HL-60 (cell line): ENCODE results near the gene DNAAF1.

Source experiments
- DNase-seq, 2 experiments: peaks; one replicate each; pipeline ENCODE4 v3.0.0-alpha.2; 2010 to 2020; ENCODE audit warnings: low read depth in 1 of 2, low spot score in 1 of 2
- H3K27ac ChIP-seq: fragments of 250-450 bp; sonication (Bioruptor Pico); replicated peaks from 2 replicates; pipeline ENCODE4 v1.5.1; 2020; ENCODE audit warnings: mild to moderate bottlenecking, moderate library complexity
- H3K27me3 ChIP-seq: fragments of 250-450 bp; sonication (Bioruptor Pico); 2 replicates; pipeline ENCODE4 v1.5.1; 2021; ENCODE audit warnings: mild to moderate bottlenecking, moderate library complexity; ENCODE audit not compliant: insufficient read depth, poor library complexity, severe bottlenecking
- H3K4me3 ChIP-seq: replicated peaks from 2 replicates; pipeline ENCODE4 v1.5.1; 2011; ENCODE audit warnings: mild to moderate bottlenecking, control low read depth, low read length; ENCODE audit not compliant: insufficient read depth
- GABPA ChIP-seq: IDR thresholded peaks from 2 replicates; pipeline ENCODE4 v1.6.1; 2012; ENCODE audit warnings: low read depth
- POLR2AphosphoS5 ChIP-seq: IDR thresholded peaks from 2 replicates; pipeline ENCODE4 v1.6.1; 2012; ENCODE audit warnings: low read depth
- REST ChIP-seq: IDR thresholded peaks from 2 replicates; pipeline ENCODE4 v1.6.1; 2012; ENCODE audit warnings: low read depth; ENCODE audit not compliant: insufficient replicate concordance
- SPI1 ChIP-seq: IDR thresholded peaks from 2 replicates; pipeline ENCODE4 v1.6.1; 2012; ENCODE audit warnings: low read depth, mild to moderate bottlenecking, borderline replicate concordance
- TF ChIP-seq, protein P1 (sequence below): IDR thresholded peaks from one replicate; pipeline ENCODE4 v1.5.1; 2011; ENCODE audit warnings: low read length, control low read depth, inconsistent platforms; ENCODE audit not compliant: insufficient read depth

Gene DNAAF1

DNA sequence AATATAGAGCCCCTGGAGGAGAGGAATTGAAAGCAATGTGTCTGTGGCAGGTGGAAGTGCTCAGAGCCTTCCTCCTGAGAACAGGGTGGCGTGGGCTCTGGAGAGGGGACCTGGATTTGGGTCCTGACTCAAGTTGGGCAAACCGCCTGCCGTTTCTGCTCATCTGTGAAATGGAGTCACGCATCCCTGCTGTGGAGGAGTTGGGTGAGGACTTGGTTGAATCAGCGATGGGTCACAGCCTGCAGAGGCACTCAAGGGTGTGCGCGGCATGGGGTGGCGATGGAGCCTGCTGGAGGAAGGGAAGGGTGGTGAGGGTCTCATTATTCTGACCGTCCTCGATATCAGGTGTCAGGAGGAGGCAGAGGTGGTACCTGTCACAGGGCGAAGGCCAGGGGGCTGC is 48.9 kb downstream of the DNAAF1 start:
- TF ChIP-seq, protein P1, sequence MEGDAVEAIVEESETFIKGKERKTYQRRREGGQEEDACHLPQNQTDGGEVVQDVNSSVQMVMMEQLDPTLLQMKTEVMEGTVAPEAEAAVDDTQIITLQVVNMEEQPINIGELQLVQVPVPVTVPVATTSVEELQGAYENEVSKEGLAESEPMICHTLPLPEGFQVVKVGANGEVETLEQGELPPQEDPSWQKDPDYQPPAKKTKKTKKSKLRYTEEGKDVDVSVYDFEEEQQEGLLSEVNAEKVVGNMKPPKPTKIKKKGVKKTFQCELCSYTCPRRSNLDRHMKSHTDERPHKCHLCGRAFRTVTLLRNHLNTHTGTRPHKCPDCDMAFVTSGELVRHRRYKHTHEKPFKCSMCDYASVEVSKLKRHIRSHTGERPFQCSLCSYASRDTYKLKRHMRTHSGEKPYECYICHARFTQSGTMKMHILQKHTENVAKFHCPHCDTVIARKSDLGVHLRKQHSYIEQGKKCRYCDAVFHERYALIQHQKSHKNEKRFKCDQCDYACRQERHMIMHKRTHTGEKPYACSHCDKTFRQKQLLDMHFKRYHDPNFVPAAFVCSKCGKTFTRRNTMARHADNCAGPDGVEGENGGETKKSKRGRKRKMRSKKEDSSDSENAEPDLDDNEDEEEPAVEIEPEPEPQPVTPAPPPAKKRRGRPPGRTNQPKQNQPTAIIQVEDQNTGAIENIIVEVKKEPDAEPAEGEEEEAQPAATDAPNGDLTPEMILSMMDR = no peak
- TF ChIP-seq GABPA (no peak), REST (no peak), SPI1 (no peak), POLR2AphosphoS5 (no peak)
- Histone ChIP-seq H3K27me3 (peaks cover 2% of the 10 kb centered on the region), H3K27ac (no peak overlapping the region), H3K4me3 (no peak overlapping the region)
- no peak for DNase-seq

DNA sequence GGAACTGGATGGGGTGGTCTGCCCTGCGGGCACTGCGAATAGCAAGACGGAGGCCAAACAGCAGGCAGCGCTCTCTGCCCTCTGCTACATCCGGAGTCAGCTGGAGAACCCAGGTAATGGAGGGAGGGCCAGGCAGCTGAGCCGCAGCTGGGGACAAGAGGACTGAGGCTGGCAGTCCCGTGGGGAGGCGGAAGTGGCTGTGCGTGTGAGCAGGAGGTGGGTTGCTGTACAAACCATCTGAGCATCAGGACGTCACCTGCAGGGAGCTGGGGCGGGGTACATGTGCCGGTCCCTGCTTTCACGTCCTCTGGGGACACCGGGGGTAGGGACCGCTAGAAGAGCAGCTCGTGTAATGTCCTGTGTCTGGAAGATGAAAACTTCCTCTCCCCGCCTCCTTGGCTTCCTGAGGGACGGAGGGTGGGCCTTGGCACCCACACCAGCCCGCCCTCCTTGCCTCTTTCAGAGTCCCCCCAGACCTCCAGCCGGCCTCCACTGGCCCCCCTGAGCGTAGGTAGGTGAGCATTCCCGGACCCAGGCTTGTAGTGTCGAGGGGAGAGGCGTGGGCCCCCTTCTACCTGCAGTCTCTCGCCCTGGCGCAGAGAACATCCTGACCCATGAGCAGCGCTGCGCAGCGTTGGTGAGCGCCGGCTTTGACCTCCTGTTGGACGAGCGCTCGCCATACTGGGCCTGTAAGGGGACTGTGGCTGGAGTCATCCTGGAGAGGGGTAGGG is 49.5 kb downstream of the DNAAF1 start:
- Histone ChIP-seq H3K4me3 (no peak overlapping the region), H3K27ac (no peak overlapping the region), H3K27me3 (peaks cover 2% of the 10 kb centered on the region)
- DNase-seq = peak in 1 of 2 experiments; percentile 5
- no peak for TF ChIP-seq SPI1
- TF ChIP-seq REST = no peak
- no peak for TF ChIP-seq POLR2AphosphoS5
- TF ChIP-seq, protein P1 = no peak
- TF ChIP-seq GABPA = no peak

GRCh38 chr16:84195201-84196093 is 50.3 kb downstream of the DNAAF1 start:
- peaks cover 2% of the 10 kb centered on the region for H3K27me3 ChIP-seq
- no peak overlapping the region for H3K27ac ChIP-seq
- no peak for DNase-seq
- no peak overlapping the region for H3K4me3 ChIP-seq
- TF ChIP-seq, protein P1 = no peak
- TF ChIP-seq REST = no peak
- TF ChIP-seq POLR2AphosphoS5 = no peak
- TF ChIP-seq GABPA = no peak
- no peak for TF ChIP-seq SPI1
